ACHN (cell line): ENCODE results near the gene BMERB1.
A peak's percentile ranks its signal among the peaks of the same experiment; 100 is the strongest.
"Not testable (repeated sequence)": the region's sequence is repeated elsewhere in the genome, so short reads cannot be mapped to it uniquely, and the experiment has no call there.

Experiments used
- DNase-seq: peaks from one replicate; pipeline ENCODE4 v3.0.0-alpha.2; 2015
- in situ Hi-C: cut with HindIII; loops from 2 replicates; pipeline ENCODE4 v1.10.0; 2017; ENCODE audit warnings: low sequenced_read_pairs, low pct_ligation_motif_present, low pct_unique_long_range_greater_than_20kb

Gene BMERB1

GRCh38 chr16:15418206-15418605 lies 16.2 kb upstream of the BMERB1 start:
- in situ Hi-C loops: no loop called here

GRCh38 chr16:15421696-15422095 lies 12.7 kb upstream of the BMERB1 start:
- not testable (repeated sequence) for DNase-seq

More at GRCh38 chr16:15418206-15418605, 16.2 kb upstream of the BMERB1 start:
- DNase-seq: no peak

GRCh38 chr16:15422222-15422621 lies 12.2 kb upstream of the BMERB1 start:
- DNase-seq: no peak
- in situ Hi-C loops: no loop called here

More at GRCh38 chr16:15421696-15422095, 12.7 kb upstream of the BMERB1 start:
- in situ Hi-C loops: not testable (repeated sequence)

- no peak for DNase-seq
- in situ Hi-C loops: no loop called here
These were observed 8.5 kb upstream of the BMERB1 start for GRCh38 chr16:15425861-15426260.

- DNase-seq: no peak
- in situ Hi-C loops: no loop called here
These were observed 7.6 kb upstream of the BMERB1 start for GRCh38 chr16:15426796-15427195.

- in situ Hi-C loops: no loop called here
- peak; percentile 64 for DNase-seq
These were observed 6.6 kb upstream of the BMERB1 start for GRCh38 chr16:15427648-15428239.

- in situ Hi-C loops: not testable (repeated sequence)
These were observed 3.5 kb upstream of the BMERB1 start for GRCh38 chr16:15430884-15431283.

GRCh38 chr16:15434079-15434424 lies 336 bp upstream of the BMERB1 start:
- no peak for DNase-seq
- in situ Hi-C loops: no loop called here

More at GRCh38 chr16:15430884-15431283, 3.5 kb upstream of the BMERB1 start:
- not testable (repeated sequence) for DNase-seq

GRCh38 chr16:15435216-15435864 lies 952 bp downstream of the BMERB1 start:
- DNase-seq: no peak
- in situ Hi-C loops: no loop called here

- no peak for DNase-seq
- in situ Hi-C loops: no loop called here
These were observed 4.7 kb downstream of the BMERB1 start for GRCh38 chr16:15439102-15439501.

- DNase-seq: no peak
- in situ Hi-C loops: no loop called here
These were observed 5.1 kb downstream of the BMERB1 start for GRCh38 chr16:15439521-15439920.

GRCh38 chr16:15440852-15441251 lies 6.5 kb downstream of the BMERB1 start:
- DNase-seq: no peak
- in situ Hi-C loops: no loop called here

- in situ Hi-C loops, DNase-seq: not testable (repeated sequence)
These were observed 7.8 kb downstream of the BMERB1 start for GRCh38 chr16:15442140-15442539.

- in situ Hi-C loops: no loop called here
- DNase-seq: no peak
These were observed 9.4 kb downstream of the BMERB1 start for GRCh38 chr16:15443753-15444152.

- no peak for DNase-seq
- in situ Hi-C loops: no loop called here
These were observed 9.9 kb downstream of the BMERB1 start for GRCh38 chr16:15444264-15444663.

GRCh38 chr16:15445450-15445849 lies 11.1 kb downstream of the BMERB1 start:
- DNase-seq: no peak
- in situ Hi-C loops: no loop called here

GRCh38 chr16:15446901-15447300 lies 12.5 kb downstream of the BMERB1 start:
- in situ Hi-C loops: no loop called here
- DNase-seq: no peak

GRCh38 chr16:15450624-15451023 lies 16.2 kb downstream of the BMERB1 start:
- in situ Hi-C loops: no loop called here
- no peak for DNase-seq

- DNase-seq: no peak
- in situ Hi-C loops: no loop called here
These were observed 16.8 kb downstream of the BMERB1 start for GRCh38 chr16:15451098-15451731.
